Gastroesophageal sphincter (tissue), 4 donors: Measurements from ENCODE around the gene SMIM10. TPM values are rescaled to one million over a fixed set of nuclear protein-coding genes. Genes with fewer than 3 reads are reported as not detected.

Experiments used
- total RNA-seq, 4 donors: library from RNA; depleted of rRNA; stranded (reverse); fragments of >200 nt; gene quantifications; one replicate each; pipeline ENCODE4 v1.1.0, GENCODE V29; 2016

The SMIM10 gene
- total RNA-seq, 4 donors from 2014 or later = 4.7 to 18.2 (median 10.1) TPM

Other genes with a start within 250 kb of the SMIM10 start
- 10 to 100 TPM; 10.4 to 18.4 (median 15.7) TPM for gene PABIR2, start 193.8 kb upstream of the SMIM10 start, total RNA-seq
- gene MOSPD1, start 75.7 kb upstream of the SMIM10 start, total RNA-seq = 10 to 100 TPM; 12.9 to 26.1 (median 16.0) TPM
- gene RTL8B, start 31.6 kb downstream of the SMIM10 start, total RNA-seq = 10 to 100 TPM; 12.8 to 21.1 (median 16.8) TPM
- 100 to 1,000 TPM in 3 of 4 donors, 10 to 100 TPM in 1; 96.1 to 154 (median 130) TPM for gene RTL8C, start 41.4 kb downstream of the SMIM10 start, total RNA-seq
- 10 to 100 TPM; 25.1 to 43.9 (median 30.8) TPM for gene RTL8A, start 61.1 kb downstream of the SMIM10 start, total RNA-seq
- 1 to 10 TPM in 3 of 4 donors, under 1 TPM in 1; 0.42 to 2.1 (median 1.4) TPM for gene SMIM10L2B, start 107.7 kb downstream of the SMIM10 start, total RNA-seq
- gene ETDB, start 129.5 kb downstream of the SMIM10 start, total RNA-seq = not detected
- gene CT55, start 180.4 kb downstream of the SMIM10 start, total RNA-seq = not detected